HepG2 (cell line): ENCODE data around the gene MED9. TPM values are rescaled to one million over a fixed set of nuclear protein-coding genes. Genes with fewer than 3 reads are reported as not detected.
A peak's percentile ranks its signal among the peaks of the same experiment; 100 is the strongest.

ENCODE experiments used
- KDM4B ChIP-seq: sonication (generic); formaldehyde crosslinking; IDR thresholded peaks from 2 replicates; pipeline ENCODE4 v1.4.0; 2020; ENCODE audit warnings: missing genetic modification reagents
- MTERF4 ChIP-seq: sonication (generic); formaldehyde crosslinking; IDR thresholded peaks from 2 replicates; pipeline ENCODE4 v1.8.0; 2023; ENCODE audit warnings: mild to moderate bottlenecking, missing genetic modification reagents
- PRDM15 ChIP-seq: sonication (generic); formaldehyde crosslinking; IDR thresholded peaks from 2 replicates; pipeline ENCODE4 v1.4.0; 2020; ENCODE audit warnings: missing genetic modification reagents
- ZGPAT ChIP-seq: IDR thresholded peaks from 2 replicates; pipeline ENCODE4 v1.6.1; 2016; ENCODE audit warnings: mild to moderate bottlenecking
- ZMYM2 ChIP-seq: sonication (generic); formaldehyde crosslinking; IDR thresholded peaks from 2 replicates; pipeline ENCODE4 v1.8.0; 2022; ENCODE audit warnings: mild to moderate bottlenecking, missing genetic modification reagents
- ZNF407 ChIP-seq: sonication (generic); formaldehyde crosslinking; IDR thresholded peaks from one replicate; pipeline ENCODE4 v1.5.1; 2020; ENCODE audit warnings: mild to moderate bottlenecking, missing genetic modification reagents; ENCODE audit errors: not compliant biosample characterization
- ZNF574 ChIP-seq: sonication (generic); formaldehyde crosslinking; IDR thresholded peaks from 2 replicates; pipeline ENCODE4 v1.4.0; 2020; ENCODE audit warnings: missing genetic modification reagents
- polyA plus RNA-seq, 8 experiments: library from polyadenylated mRNA; depleted of rRNA in 3 of 8; stranded (reverse) in 7 of 8; unstranded in 1 of 8; fragments of >200 nt; fragmentation: Illumina TruSeq in 4 of 8; extraction: Trizol in 4 of 8; gene quantifications; 2 replicates each; pipeline versions ENCODE4 v1.2.1 to v1.2.3, GENCODE V29; 2011 to 2016; ENCODE audit warnings: low read depth in 4 of 8, missing spikeins in 1 of 8, mixed read lengths in 1 of 8; ENCODE audit not compliant: insufficient read depth in 1 of 8
- total RNA-seq, 5 experiments: library from RNA; depleted of rRNA; stranded (reverse); fragments of >200 nt; fragmentation: Illumina TruSeq; extraction: Trizol; gene quantifications; 2 replicates each; pipeline ENCODE4 v1.2.3, GENCODE V29; 2016; ENCODE audit warnings: low read depth in 1 of 5

The MED9 gene
- total and polyA plus RNA-seq, 2 of the 13 experiments (the other 11 are each of a cell fraction or from before 2014, with no cell fraction given) = 11.9 to 15.1 TPM

GRCh38 chr17:17440010-17440843 is 36.6 kb upstream of the MED9 start (continued):
- peak; percentile 29 for TF ChIP-seq ZNF407 (CRISPR knock-in tag)
- TF ChIP-seq PRDM15 = 0 out of 2 replicates have a peak, but pooled peaks have one; percentile 29
- TF ChIP-seq MTERF4 = 0 out of 2 replicates have a peak, but pooled peaks have one; percentile 43
- TF ChIP-seq ZNF574 (CRISPR knock-in tag) = peak; percentile 94
- TF ChIP-seq ZMYM2 = no peak
- no peak for TF ChIP-seq KDM4B (CRISPR knock-in tag)
- 0 out of 2 replicates have a peak, but pooled peaks have one; percentile 14 for TF ChIP-seq ZGPAT
